Measurements from ENCODE around the gene UBE2L6. TPM values are rescaled to one million over a fixed set of nuclear protein-coding genes. Genes with fewer than 3 reads are reported as not detected.

UBE2L6 gene
- total RNA-seq, 1 donor from 2014 or later: 120 TPM

GRCh38 chr11:57597916-57598830 is 30.7 kb upstream of the UBE2L6 start:
- H3K36me3 ChIP-seq: peaks cover 12% of the 10 kb centered on the region
- TF ChIP-seq CTCF (IDR thresholded peaks at IDR 0.05): no peak
- peak overlapping the region; percentile 60 for H3K4me3 ChIP-seq
- H3K9me3 ChIP-seq: no peaks in the 10 kb centered on the region
- no peaks in the 10 kb centered on the region for H3K27me3 ChIP-seq
- intact Hi-C loops (cut with DNase I): no loop called here
- H3K4me1 ChIP-seq: peaks cover 8% of the 10 kb centered on the region
- H3K27ac ChIP-seq: peak overlapping the region; percentile 91
- ATAC-seq (peak; percentile 96), DNase-seq (peak; percentile 88)

- Histone ChIP-seq H3K9me3 (no peaks in the 10 kb centered on the region), H3K27ac (peak within 1 kb of the TSS; percentile 91), H3K36me3 (peaks cover 6% of the 10 kb centered on the region), H3K4me3 (peak within 1 kb of the TSS; percentile 60), H3K4me1 (peaks cover 8% of the 10 kb centered on the region), H3K27me3 (no peaks in the 10 kb centered on the region)
- intact Hi-C loops (cut with DNase I): no loop called here
- TF ChIP-seq CTCF (IDR thresholded peaks at IDR 0.05): no peak
- DNase-seq (peak; percentile 77), ATAC-seq (peak; percentile 79)
These were observed 30.0 kb upstream of the UBE2L6 start, which contains the start of gene SERPING1 for GRCh38 chr11:57597461-57597915. Gene SERPING1 (plus strand): TSS chr11:57597685. CDS start chr11:57598271, 586 bp downstream.

- Histone ChIP-seq H3K27me3 (no peaks in the 10 kb centered on the region), H3K36me3 (no peaks in the 10 kb centered on the region)
These were observed 28.9 kb upstream of the UBE2L6 start for GRCh38 chr11:57596266-57596885.

GRCh38 chr11:57588046-57588710 is 20.7 kb upstream of the UBE2L6 start:
- H3K27me3 ChIP-seq: no peaks in the 10 kb centered on the region
- no peak for DNase-seq
- no peak for TF ChIP-seq CTCF (IDR thresholded peaks at IDR 0.05)
- no peaks in the 10 kb centered on the region for H3K4me1 ChIP-seq
- ATAC-seq: peak; percentile 72
- H3K36me3 ChIP-seq: no peaks in the 10 kb centered on the region
- intact Hi-C loops (cut with DNase I): no loop called here
- H3K4me3 ChIP-seq: no peak overlapping the region
- no peak overlapping the region for H3K27ac ChIP-seq
- H3K9me3 ChIP-seq: no peaks in the 10 kb centered on the region

More at GRCh38 chr11:57596266-57596885, 28.9 kb upstream of the UBE2L6 start:
- Histone ChIP-seq H3K4me1 (peaks cover 8% of the 10 kb centered on the region), H3K9me3 (no peaks in the 10 kb centered on the region), H3K27ac (peak overlapping the region; percentile 91), H3K4me3 (peak overlapping the region; percentile 60)
- no peak for TF ChIP-seq CTCF (IDR thresholded peaks at IDR 0.05)
- DNase-seq (no peak), ATAC-seq (no peak)
- intact Hi-C loops (cut with DNase I): no loop called here

GRCh38 chr11:57586711-57587245 is 19.3 kb upstream of the UBE2L6 start:
- Histone ChIP-seq H3K4me1 (no peaks in the 10 kb centered on the region), H3K27ac (no peak overlapping the region), H3K4me3 (no peak overlapping the region), H3K36me3 (no peaks in the 10 kb centered on the region), H3K9me3 (no peaks in the 10 kb centered on the region), H3K27me3 (no peaks in the 10 kb centered on the region)
- TF ChIP-seq CTCF (IDR thresholded peaks at IDR 0.05): no peak
- no peak for DNase-seq
- intact Hi-C loops (cut with DNase I): no loop called here
- ATAC-seq: peak; percentile 29
